ENCODE results near the gene KDR.

Gene KDR

GRCh38 chr4:55125087-55125721 is at the start of gene KDR:
Gene KDR (minus strand): TSS chr4:55125595. CDS start chr4:55125293, 302 bp downstream.
- peak; percentile 85 for DNase-seq (ENCODE audit: low spot score)

GRCh38 chr4:55173580-55173979 is 48.2 kb upstream of the KDR start:
- no peak for DNase-seq (ENCODE audit: low spot score)

- no peak for DNase-seq (ENCODE audit: low spot score)
Measured at GRCh38 chr4:55172694-55173287, 47.4 kb upstream of the KDR start.

GRCh38 chr4:55170462-55170861 is 45.1 kb upstream of the KDR start:
- DNase-seq (ENCODE audit: low spot score): no peak

GRCh38 chr4:55169352-55169961 is 44.1 kb upstream of the KDR start:
- peak; percentile 64 for DNase-seq (ENCODE audit: low spot score)

GRCh38 chr4:55162396-55162795 is 37.0 kb upstream of the KDR start:
- DNase-seq (ENCODE audit: low spot score): no peak

- DNase-seq (ENCODE audit: low spot score): no peak
Measured at GRCh38 chr4:55161739-55162138, 36.3 kb upstream of the KDR start.

GRCh38 chr4:55159851-55160250 is 34.5 kb upstream of the KDR start:
- no peak for DNase-seq (ENCODE audit: low spot score)

GRCh38 chr4:55158957-55159356 is 33.6 kb upstream of the KDR start:
- DNase-seq (ENCODE audit: low spot score): no peak

GRCh38 chr4:55157559-55158277 is 32.3 kb upstream of the KDR start:
- DNase-seq (ENCODE audit: low spot score): peak; percentile 48

GRCh38 chr4:55154933-55155332 is 29.5 kb upstream of the KDR start:
- no peak for DNase-seq (ENCODE audit: low spot score)

- DNase-seq (ENCODE audit: low spot score): no peak
Measured at GRCh38 chr4:55154290-55154880, 29.0 kb upstream of the KDR start.

GRCh38 chr4:55143858-55144257 is 18.5 kb upstream of the KDR start:
- DNase-seq (ENCODE audit: low spot score): no peak

- no peak for DNase-seq (ENCODE audit: low spot score)
Measured at GRCh38 chr4:55138367-55138766, 13.0 kb upstream of the KDR start.

GRCh38 chr4:55136634-55137033 is 11.2 kb upstream of the KDR start:
- no peak for DNase-seq (ENCODE audit: low spot score)

- DNase-seq (ENCODE audit: low spot score): no peak
Measured at GRCh38 chr4:55133951-55134350, 8.6 kb upstream of the KDR start.

GRCh38 chr4:55132775-55133174 is 7.4 kb upstream of the KDR start:
- no peak for DNase-seq (ENCODE audit: low spot score)

- no peak for DNase-seq (ENCODE audit: low spot score)
Measured at GRCh38 chr4:55127521-55127920, 2.1 kb upstream of the KDR start.

GRCh38 chr4:55127053-55127452 is 1.7 kb upstream of the KDR start:
- DNase-seq (ENCODE audit: low spot score): no peak

GRCh38 chr4:55125763-55126541 is 557 bp upstream of the KDR start:
- DNase-seq (ENCODE audit: low spot score): no peak

GRCh38 chr4:55124322-55125076 is 896 bp downstream of the KDR start:
- DNase-seq (ENCODE audit: low spot score): peak; percentile 63

All from ecto neural progenitor cell (in vitro differentiated cells).